HAP-1 (cell line): ENCODE results near the gene SNPH.

Experiments
- DNase-seq, 2 experiments: peaks; one replicate each; pipeline ENCODE4 v3.0.0-alpha.2; 2016 to 2020; ENCODE audit warnings: low spot score in 2 of 2
- H3K27me3 ChIP-seq: fragments of 250-450 bp; sonication (Bioruptor Pico); 2 replicates; pipeline ENCODE4 v1.5.1; 2020; ENCODE audit warnings: low read depth, mild to moderate bottlenecking, moderate library complexity
- H3K36me3 ChIP-seq: fragments of 250-450 bp; sonication (Bioruptor Pico); replicated peaks from 2 replicates; pipeline ENCODE4 v1.5.1; 2020; ENCODE audit warnings: mild to moderate bottlenecking
- H3K4me1 ChIP-seq: fragments of 250-450 bp; sonication (Bioruptor Pico); 2 replicates; pipeline ENCODE4 v1.5.1; 2020; ENCODE audit warnings: mild to moderate bottlenecking
- H3K4me3 ChIP-seq: fragments of 250-450 bp; sonication (Bioruptor Pico); 2 replicates; pipeline ENCODE4 v1.5.1; 2020; ENCODE audit warnings: mild to moderate bottlenecking, moderate library complexity
- H3K9me3 ChIP-seq: fragments of 250-450 bp; sonication (Bioruptor Pico); 2 replicates; pipeline ENCODE4 v1.5.1; 2020; ENCODE audit warnings: mild to moderate bottlenecking, moderate library complexity
- in situ Hi-C: fragments of 300-500 bp; cut with MboI; formaldehyde crosslinking; loops from 3 replicates; pipeline ENCODE4 v1.14.3; 2020; ENCODE audit warnings: low sequenced_read_pairs, inconsistent platforms, mixed read lengths

SNPH gene

DNA sequence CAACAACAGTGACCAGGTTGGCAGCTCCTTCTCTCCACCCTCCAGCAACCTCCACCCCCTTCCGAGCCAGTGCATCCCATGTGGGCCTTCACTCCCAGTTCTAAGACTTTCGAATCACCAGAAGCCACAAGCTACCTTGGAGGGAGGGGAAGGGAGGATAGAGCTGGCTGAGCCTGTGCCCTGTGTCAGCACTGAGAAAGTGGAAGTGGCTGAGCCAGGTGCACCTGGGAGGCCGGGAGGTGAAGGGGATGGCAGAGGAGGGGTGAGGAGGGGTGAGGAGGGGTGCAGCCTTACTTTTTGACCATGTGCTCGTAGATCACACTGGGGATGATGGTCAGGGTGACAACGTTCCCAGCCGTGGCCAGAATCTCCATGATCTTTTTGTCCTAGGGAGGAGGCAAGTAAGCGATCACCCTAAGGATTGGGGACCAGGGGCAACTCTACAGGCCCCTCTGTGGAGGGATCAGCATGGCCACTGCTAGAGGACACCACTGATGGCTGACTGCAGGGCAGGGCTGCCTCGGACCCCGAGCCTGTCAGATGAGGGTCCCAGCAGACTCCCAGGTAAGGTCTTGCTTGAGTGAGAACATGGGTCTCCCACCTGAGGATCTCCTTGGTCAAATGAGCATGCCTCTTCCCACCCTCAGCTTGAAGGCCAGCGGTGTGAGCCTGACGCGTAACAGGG, 44.6 kb downstream of the SNPH start:
- no peaks in the 10 kb centered on the region for H3K27me3 ChIP-seq
- 0 out of 2 replicates have a peak, but pooled peaks cover 3% of the 10 kb centered on the region for H3K4me1 ChIP-seq
- no peak overlapping the region for H3K4me3 ChIP-seq
- no peaks in the 10 kb centered on the region for H3K9me3 ChIP-seq
- in situ Hi-C loops: loop anchor here (5.0 kb wide), 1 partner anchor 132 kb away; no protein-coding TSS in a partner anchor
- H3K36me3 ChIP-seq: no peaks in the 10 kb centered on the region
- DNase-seq: no peak

DNA sequence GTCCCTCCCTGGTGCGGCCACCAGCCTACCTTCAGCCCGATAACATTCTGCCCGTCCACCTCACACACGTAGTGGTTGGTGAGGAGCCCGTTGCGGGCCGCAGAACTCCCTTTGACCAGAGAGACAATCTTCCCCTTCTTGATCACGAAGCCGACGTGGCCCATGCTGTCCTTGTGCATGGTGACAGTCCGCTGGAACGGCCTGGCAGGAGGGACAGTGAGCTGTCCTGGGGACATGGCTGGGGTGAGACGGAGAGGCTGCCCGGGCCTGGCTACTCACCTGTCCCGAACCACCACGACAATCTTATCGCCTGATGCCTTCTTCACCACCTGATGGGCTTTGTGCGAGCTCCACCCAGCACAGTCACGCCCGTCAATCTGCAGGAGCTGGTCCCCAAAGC, 46.2 kb downstream of the SNPH start:
- Histone ChIP-seq H3K4me1 (0 out of 2 replicates have a peak, but pooled peaks cover 3% of the 10 kb centered on the region), H3K9me3 (no peaks in the 10 kb centered on the region), H3K4me3 (no peak overlapping the region), H3K27me3 (no peaks in the 10 kb centered on the region), H3K36me3 (no peaks in the 10 kb centered on the region)
- DNase-seq: no peak
- in situ Hi-C loops: loop anchor here (5.0 kb wide), 1 partner anchor 130 kb away; no protein-coding TSS in a partner anchor

DNA sequence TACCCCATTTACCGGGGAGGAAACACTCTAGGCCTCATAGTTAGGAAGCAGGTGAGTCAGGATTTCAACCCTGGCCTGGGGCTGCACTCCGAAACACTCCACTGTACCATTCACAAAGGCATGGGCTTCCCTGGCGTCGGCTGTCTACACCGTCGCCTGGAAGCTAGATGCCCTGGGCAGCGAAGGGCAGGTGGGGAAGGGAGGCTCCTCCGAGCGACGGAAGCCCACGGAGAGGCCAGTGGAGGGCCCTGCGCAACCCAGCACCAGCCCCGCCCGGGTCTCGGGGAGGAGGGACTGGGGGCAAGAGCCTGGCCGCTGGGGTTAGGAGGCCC, 46.8 kb downstream of the SNPH start:
- no peaks in the 10 kb centered on the region for H3K36me3 ChIP-seq
- DNase-seq: no peak
- in situ Hi-C loops: loop anchor here (5.0 kb wide), 1 partner anchor 129 kb away; no protein-coding TSS in a partner anchor
- H3K27me3 ChIP-seq: no peaks in the 10 kb centered on the region
- H3K9me3 ChIP-seq: no peaks in the 10 kb centered on the region
- 0 out of 2 replicates have a peak, but pooled peaks cover 3% of the 10 kb centered on the region for H3K4me1 ChIP-seq
- no peak overlapping the region for H3K4me3 ChIP-seq

DNA sequence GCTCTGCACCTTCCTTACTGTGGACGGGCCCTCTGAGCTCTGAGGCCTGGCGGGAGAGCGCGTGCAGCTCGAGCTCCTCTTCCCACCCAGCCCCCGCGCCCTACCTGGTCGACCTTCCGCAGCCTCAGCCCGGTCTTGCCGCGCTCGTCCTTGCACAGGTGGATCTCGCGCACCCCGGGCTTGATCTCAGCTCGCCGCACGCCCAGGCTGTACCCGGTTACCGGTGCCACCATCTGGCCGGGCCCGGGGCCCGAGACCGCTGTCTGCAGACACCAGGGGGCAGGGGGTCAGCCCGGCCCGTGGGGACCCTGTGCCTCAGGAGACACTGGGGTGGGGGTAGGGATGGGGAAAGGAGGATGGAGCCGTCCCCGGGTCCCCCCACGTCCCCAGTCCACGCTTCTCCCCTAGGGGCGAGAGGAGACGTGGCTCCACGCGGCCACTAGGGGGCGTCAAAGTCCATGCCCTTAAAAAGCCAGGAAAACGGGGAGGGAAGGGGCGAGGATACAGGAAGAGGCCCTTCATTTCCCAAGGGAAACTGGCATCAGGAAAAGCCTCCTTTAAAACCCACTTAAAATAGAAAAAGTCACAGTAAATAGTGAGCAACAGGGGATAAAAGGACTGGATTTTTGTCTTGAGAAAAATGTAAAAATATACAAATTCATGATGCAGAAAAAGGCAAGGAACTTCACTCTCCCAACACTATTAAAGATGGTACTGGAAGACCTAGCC, 47.3 kb downstream of the SNPH start:
- in situ Hi-C loops: loop anchor here (5.0 kb wide), 1 partner anchor 129 kb away; no protein-coding TSS in a partner anchor
- Histone ChIP-seq H3K4me1 (0 out of 2 replicates have a peak, but pooled peaks cover 3% of the 10 kb centered on the region), H3K4me3 (no peak overlapping the region), H3K36me3 (no peaks in the 10 kb centered on the region), H3K27me3 (no peaks in the 10 kb centered on the region), H3K9me3 (no peaks in the 10 kb centered on the region)
- peak; percentile 56 to 87 for DNase-seq

DNA sequence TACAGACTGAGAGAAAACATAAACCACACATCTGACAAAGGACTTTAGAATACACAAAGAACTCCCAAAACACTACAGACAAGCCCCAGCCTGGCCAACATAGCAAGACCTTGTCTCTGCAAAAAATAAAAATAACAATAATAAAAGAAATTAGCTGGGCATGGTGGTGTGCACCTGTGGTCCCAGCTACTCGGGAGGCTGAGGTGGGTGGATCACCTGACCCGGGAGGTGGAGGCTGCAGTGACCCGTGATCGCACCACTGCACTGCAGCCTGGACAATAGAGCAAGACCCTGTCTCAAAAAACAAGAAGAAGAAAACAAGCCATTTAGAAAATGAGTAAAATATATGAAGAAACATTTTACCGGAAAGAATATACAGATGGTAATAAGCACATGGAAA, 49.7 kb downstream of the SNPH start:
- no peak for DNase-seq
- no peaks in the 10 kb centered on the region for H3K27me3 ChIP-seq
- no peaks in the 10 kb centered on the region for H3K9me3 ChIP-seq
- in situ Hi-C loops: no loop called here
- no peaks in the 10 kb centered on the region for H3K36me3 ChIP-seq
- 0 out of 2 replicates have a peak, but pooled peaks cover 3% of the 10 kb centered on the region for H3K4me1 ChIP-seq
- H3K4me3 ChIP-seq: no peak overlapping the region

DNA sequence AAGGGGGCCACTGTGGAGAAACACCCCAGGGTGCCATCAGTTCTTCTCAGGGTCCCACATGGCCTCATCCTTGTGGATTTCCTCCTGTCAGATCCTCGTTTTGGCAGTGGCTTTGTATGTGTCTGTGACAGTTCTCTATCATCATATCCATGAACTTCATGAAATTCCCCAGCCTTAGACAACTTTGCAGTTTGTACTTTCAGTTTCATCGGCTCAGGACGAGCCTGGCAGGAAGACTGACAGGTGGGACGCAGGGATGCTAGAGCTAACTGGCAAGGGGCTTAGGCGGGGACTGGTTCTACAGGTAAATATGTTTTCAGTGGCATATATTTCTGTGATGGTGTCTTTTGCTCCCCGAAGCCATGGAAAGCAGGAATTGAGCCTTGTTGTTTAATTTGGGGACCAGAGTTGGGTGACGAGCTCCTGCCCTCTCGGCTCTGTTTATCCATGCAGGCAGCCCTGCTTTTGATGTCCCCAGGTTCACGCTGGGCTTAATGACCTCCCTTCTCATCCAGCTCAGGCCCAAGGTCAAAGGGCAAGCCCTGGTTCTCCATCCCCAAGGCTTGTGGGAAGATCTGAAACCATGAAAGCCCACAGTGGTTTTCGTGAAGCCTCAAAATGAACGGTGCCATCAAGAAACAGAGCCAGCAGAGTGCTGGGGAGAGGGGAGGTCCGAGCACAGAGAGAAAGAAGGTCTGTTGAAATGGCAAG, 51.6 kb downstream of the SNPH start:
- no peaks in the 10 kb centered on the region for H3K36me3 ChIP-seq
- DNase-seq: no peak
- H3K4me3 ChIP-seq: no peak overlapping the region
- H3K9me3 ChIP-seq: no peaks in the 10 kb centered on the region
- 0 out of 2 replicates have a peak, but pooled peaks cover 3% of the 10 kb centered on the region for H3K4me1 ChIP-seq
- no peaks in the 10 kb centered on the region for H3K27me3 ChIP-seq
- in situ Hi-C loops: no loop called here

DNA sequence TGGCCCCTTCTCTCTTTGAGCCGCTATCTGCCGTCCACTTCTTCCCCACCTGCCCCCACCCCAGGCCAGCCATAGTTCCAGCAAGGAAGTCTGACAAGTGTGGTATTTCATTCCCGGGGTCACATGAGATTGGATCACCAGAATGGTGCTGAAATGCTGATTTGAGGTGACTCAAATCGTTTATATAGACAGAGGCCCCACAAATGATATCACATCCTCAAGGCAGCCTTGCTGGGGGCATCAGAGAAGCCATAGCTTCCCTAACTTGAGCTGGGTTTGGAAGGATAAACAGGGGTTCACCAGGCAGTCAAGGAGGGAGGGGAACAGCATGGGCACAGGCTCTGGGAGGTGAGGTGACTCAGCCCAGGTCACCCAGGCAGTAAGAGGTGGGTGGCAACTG, 53.0 kb downstream of the SNPH start:
- no peak for DNase-seq
- in situ Hi-C loops: no loop called here
- no peaks in the 10 kb centered on the region for H3K36me3 ChIP-seq
- no peaks in the 10 kb centered on the region for H3K27me3 ChIP-seq
- H3K4me3 ChIP-seq: no peak overlapping the region
- no peaks in the 10 kb centered on the region for H3K4me1 ChIP-seq
- no peaks in the 10 kb centered on the region for H3K9me3 ChIP-seq

DNA sequence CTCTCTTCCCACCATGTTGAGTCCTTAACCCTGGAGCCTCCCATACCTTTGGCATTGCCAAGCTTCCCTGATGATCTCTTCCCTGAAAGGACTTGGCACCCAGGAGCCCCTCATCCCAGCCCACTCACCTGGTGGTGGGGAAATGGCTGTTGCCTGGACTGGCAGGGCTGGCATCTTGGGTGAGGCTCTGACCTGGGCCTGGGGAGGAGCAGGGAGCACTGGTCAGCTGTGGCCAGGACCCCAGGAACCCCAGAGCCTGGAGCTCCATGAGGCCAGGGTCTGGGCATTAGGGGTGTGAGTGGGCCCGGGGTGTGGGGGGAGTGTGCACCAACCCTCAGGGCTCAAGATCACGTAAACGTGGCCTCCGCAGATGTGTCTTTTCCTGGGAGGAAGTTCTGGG, 53.4 kb downstream of the SNPH start:
- in situ Hi-C loops: no loop called here
- no peaks in the 10 kb centered on the region for H3K36me3 ChIP-seq
- peaks cover 2% of the 10 kb centered on the region; the same call in 1 of the 2 replicates for H3K4me1 ChIP-seq
- H3K27me3 ChIP-seq: no peaks in the 10 kb centered on the region
- H3K4me3 ChIP-seq: no peak overlapping the region
- no peak for DNase-seq
- H3K9me3 ChIP-seq: no peaks in the 10 kb centered on the region

DNA sequence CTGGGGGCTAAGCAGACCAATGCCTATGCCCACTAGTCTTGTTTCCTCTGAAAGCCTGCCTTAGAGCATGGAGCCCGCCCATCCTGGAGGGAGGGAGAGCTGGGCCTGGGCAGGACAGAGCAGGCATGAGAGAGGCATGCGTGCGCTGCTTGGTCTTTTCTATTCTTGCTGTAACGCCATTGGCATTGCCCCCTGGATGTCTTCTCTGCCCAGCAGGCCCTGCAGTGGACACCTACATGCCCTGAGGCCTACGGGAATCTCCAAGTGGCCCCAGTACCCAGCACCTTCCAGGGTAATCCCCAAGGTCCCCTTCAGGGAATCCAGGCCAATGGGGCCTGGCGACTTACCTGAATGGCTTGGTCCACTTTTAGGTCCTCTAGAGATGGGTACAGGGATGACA, 53.9 kb downstream of the SNPH start:
- in situ Hi-C loops: no loop called here
- Histone ChIP-seq H3K4me1 (peaks cover 7% of the 10 kb centered on the region; the same call in 1 of the 2 replicates), H3K4me3 (no peak overlapping the region), H3K36me3 (no peaks in the 10 kb centered on the region), H3K9me3 (no peaks in the 10 kb centered on the region), H3K27me3 (no peaks in the 10 kb centered on the region)
- no peak for DNase-seq

DNA sequence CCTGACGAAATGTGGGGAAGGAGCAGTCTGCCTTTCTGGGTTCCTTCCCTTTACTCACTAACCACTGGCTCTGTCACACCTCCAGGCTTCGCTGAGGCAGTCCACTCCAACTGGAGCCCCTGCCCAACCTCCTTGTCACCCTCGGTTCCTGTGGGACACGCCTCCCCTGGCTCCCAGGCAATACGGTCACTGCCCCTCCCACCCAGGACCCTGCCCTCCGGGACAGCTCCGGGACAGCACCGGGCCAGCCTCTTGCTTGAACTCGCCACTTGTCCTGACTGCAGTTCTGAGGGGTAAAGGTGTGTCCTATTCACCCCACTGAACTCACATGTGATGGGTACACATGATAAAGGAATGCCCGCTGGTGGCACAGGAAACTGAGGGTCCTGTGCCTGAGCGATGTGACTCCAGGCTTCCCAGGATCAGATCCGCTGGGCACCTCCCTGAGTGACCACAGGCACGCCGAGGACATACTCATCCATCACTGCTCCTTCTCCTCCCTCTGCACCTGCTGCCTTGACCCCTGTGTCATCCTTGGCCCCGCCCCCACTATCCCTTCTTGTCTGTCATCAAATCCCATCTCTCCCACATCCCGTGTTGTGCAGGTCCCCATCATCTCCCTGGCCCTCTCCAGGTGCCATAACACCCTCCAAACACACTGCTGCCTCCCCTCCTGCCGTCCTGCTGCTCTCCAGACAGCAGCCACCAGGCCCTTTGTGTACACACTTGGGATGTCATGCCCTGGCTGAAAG, 55.0 kb downstream of the SNPH start:
- Histone ChIP-seq H3K4me3 (no peak overlapping the region), H3K27me3 (no peaks in the 10 kb centered on the region), H3K9me3 (no peaks in the 10 kb centered on the region), H3K36me3 (0 out of 2 replicates have a peak, but pooled peaks cover 3% of the 10 kb centered on the region), H3K4me1 (peaks cover 9% of the 10 kb centered on the region; the same call in 1 of the 2 replicates)
- in situ Hi-C loops: no loop called here
- no peak for DNase-seq

DNA sequence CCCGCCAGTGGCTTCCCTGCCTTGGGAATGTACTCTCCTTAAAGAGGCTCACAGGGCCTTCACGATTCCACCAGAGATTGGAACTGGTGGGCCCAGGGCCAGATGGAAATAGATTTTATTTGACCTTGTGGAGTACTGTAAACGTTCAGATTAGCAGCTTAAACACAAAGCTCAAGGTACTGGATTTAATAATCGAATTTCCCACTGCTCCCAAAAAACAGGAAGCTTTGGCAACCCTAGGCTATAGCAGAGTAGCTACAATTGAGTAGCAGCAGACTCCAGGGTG, 55.5 kb downstream of the SNPH start:
- no peaks in the 10 kb centered on the region for H3K9me3 ChIP-seq
- in situ Hi-C loops: no loop called here
- 0 out of 2 replicates have a peak, but pooled peaks cover 3% of the 10 kb centered on the region for H3K36me3 ChIP-seq
- H3K4me3 ChIP-seq: no peak overlapping the region
- DNase-seq: no peak
- peaks cover 12% of the 10 kb centered on the region; the same call in 1 of the 2 replicates for H3K4me1 ChIP-seq
- no peaks in the 10 kb centered on the region for H3K27me3 ChIP-seq

DNA sequence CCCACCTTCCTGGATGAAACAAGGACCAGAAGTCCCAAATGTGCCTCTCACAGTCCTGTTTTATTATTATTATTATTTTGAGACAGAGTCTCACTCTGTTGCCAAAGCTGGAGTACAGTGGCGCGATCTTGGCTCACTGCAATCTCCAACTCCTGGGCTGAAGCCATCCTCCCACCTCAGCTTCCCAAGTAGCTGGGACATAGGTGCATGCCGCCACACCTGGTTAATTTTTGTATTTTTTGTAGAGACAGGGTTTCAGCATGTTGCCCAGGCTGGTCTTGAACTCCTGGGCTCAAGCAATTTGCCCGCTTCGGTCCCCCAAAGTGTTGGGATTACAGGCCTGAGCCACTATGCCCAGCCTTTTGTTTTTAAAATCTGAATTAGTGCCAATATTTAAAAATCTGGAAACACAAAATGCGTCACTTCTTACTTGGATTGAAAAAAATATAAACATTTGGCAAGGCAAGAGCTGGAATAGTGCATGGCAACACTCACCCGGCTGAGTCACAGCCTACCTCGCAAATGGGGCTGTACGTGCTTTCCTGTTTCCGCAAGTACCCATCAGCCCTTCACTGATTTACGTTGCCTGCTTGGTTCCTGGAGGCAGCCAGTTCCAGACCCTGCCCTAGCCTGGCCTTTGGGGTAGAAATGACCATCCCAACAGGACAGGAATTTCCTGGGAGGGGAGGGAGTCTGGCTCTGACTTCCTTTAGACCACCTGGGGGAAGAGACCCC, 56.6 kb downstream of the SNPH start:
- in situ Hi-C loops: no loop called here
- Histone ChIP-seq H3K4me1 (peaks cover 18% of the 10 kb centered on the region), H3K27me3 (no peaks in the 10 kb centered on the region), H3K9me3 (no peaks in the 10 kb centered on the region), H3K36me3 (peaks cover 3% of the 10 kb centered on the region; the same call in 1 of the 2 replicates), H3K4me3 (no peak overlapping the region)
- DNase-seq: no peak

DNA sequence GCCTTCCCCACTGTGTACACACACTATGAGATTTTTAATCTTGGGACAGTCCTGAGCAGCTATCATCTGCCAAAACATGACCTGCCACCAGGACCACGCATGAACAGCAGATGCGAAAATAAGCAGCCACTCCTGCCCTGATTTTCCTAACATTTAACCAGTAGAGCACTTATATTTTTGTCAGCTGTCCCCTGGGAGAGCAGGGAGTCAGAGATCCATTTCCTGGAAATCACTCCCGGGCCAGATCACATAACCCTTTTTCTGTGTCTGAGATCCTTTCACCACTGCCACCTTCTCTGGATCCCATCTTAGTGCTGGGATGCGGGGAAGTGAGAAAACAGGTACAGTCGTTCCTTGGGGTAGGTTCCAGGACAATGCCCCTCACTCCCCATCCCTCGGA, 57.2 kb downstream of the SNPH start:
- Histone ChIP-seq H3K27me3 (no peaks in the 10 kb centered on the region), H3K36me3 (peaks cover 3% of the 10 kb centered on the region; the same call in 1 of the 2 replicates), H3K9me3 (no peaks in the 10 kb centered on the region), H3K4me1 (peaks cover 18% of the 10 kb centered on the region), H3K4me3 (no peak overlapping the region)
- in situ Hi-C loops: no loop called here
- no peak for DNase-seq
